Adipocyte (in vitro differentiated cells): ENCODE data around the gene SPEF1.

Source experiments
- DNase-seq: peaks from one replicate; pipeline ENCODE4 v3.0.0-alpha.2; 2015; ENCODE audit warnings: low read depth
- H3K27me3 ChIP-seq: replicated peaks from 2 replicates; pipeline ENCODE4 v1.7.0; 2013; ENCODE audit warnings: mild to moderate bottlenecking, low read length, moderate library complexity; ENCODE audit not compliant: control insufficient read depth, insufficient read depth
- H3K36me3 ChIP-seq: 2 replicates; pipeline ENCODE4 v1.7.0; 2013; ENCODE audit warnings: low read length, mild to moderate bottlenecking, moderate library complexity; ENCODE audit not compliant: control insufficient read depth, insufficient read depth, severe bottlenecking
- H3K4me1 ChIP-seq: 2 replicates; pipeline ENCODE4 v1.7.0; 2013; ENCODE audit warnings: mild to moderate bottlenecking, low read length, moderate library complexity; ENCODE audit not compliant: control insufficient read depth, insufficient read depth
- H3K4me3 ChIP-seq: 2 replicates; pipeline ENCODE4 v1.7.0; 2013; ENCODE audit warnings: mild to moderate bottlenecking, low read length, moderate library complexity
- H3K9ac ChIP-seq: 2 replicates; pipeline ENCODE4 v1.7.0; 2013; ENCODE audit warnings: mild to moderate bottlenecking, low read length, moderate library complexity
- H3K9me3 ChIP-seq: 2 replicates; pipeline ENCODE4 v1.7.0; 2013; ENCODE audit warnings: mild to moderate bottlenecking, low read length, moderate library complexity; ENCODE audit not compliant: control insufficient read depth

The SPEF1 gene

DNA sequence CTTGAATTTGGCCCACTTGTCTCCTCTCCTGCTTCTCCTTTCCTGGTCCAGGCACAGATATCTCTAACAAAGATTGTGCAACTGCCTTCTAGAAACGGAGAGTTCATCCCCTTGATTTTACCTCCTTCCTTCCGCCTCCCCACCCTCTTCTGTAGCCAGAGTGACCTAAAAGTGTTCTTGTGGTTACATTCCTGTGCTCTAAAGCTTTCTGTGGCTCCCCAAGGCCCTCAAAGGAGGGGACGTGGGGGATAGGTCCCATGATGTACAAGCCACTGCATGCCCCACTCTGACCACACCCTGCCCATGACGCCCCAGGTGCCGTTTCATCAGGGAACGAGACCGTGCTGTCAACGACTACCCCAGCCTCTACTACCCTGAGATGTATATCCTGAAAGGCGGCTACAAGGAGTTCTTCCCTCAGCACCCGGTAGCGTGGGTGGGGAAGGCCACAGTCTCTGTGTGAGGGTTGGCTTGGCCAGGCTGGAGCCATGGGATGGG, 23.1 kb upstream of the SPEF1 start:
- Histone ChIP-seq H3K4me3 (no peak overlapping the region), H3K4me1 (peaks cover 36% of the 10 kb centered on the region), H3K36me3 (peaks cover 38% of the 10 kb centered on the region), H3K9ac (no peak overlapping the region), H3K9me3 (no peaks in the 10 kb centered on the region), H3K27me3 (no peaks in the 10 kb centered on the region)
- no peak for DNase-seq

DNA sequence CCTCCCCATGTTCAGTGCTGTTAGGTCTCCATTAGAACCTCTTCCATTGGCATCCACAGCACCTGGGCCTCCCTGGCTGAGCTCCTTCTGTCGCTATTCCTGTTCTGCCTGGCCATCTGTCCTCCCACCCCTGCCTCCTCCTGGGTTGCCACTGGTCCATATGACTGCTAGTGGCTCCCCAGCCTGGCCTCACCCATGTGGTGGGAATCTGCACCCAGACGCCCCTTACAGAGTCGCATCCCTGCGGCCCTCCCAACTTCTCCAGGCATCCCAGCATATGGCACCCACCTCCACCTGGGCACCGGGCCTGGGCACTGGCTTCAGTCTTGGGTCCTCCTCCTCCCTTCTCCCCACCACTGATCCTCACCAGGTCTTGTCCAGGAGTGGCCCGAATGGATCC, 22.6 kb upstream of the SPEF1 start:
- peaks cover 40% of the 10 kb centered on the region for H3K36me3 ChIP-seq

DNA sequence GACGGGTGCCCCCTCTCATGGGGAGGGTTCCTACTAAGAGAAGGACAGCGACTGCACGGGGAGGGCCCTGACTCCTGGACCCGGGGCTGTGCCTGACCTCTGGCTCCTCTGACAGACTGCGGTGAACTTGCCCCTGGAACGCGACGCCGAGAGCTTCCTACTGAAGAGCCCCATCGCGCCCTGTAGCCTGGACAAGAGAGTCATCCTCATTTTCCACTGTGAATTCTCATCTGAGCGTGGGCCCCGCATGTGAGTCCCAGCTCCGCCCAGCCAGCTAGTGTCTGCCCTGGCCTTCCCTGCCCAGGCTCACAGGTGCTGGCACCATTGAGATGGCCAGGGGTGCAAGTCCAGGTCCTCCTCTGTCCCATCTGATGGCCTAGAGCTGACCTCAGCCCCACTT, 22.0 kb upstream of the SPEF1 start:
- H3K36me3 ChIP-seq: peaks cover 42% of the 10 kb centered on the region
- no peak overlapping the region for H3K4me3 ChIP-seq
- no peak overlapping the region for H3K9ac ChIP-seq
- no peak for DNase-seq
- H3K27me3 ChIP-seq: no peaks in the 10 kb centered on the region
- H3K9me3 ChIP-seq: no peaks in the 10 kb centered on the region
- peaks cover 34% of the 10 kb centered on the region for H3K4me1 ChIP-seq

More for the DNA sequence above, 22.6 kb upstream of the SPEF1 start:
- no peaks in the 10 kb centered on the region for H3K27me3 ChIP-seq
- H3K4me3 ChIP-seq: no peak overlapping the region
- DNase-seq: no peak
- H3K4me1 ChIP-seq: peaks cover 36% of the 10 kb centered on the region
- no peak overlapping the region for H3K9ac ChIP-seq
- H3K9me3 ChIP-seq: no peaks in the 10 kb centered on the region

DNA sequence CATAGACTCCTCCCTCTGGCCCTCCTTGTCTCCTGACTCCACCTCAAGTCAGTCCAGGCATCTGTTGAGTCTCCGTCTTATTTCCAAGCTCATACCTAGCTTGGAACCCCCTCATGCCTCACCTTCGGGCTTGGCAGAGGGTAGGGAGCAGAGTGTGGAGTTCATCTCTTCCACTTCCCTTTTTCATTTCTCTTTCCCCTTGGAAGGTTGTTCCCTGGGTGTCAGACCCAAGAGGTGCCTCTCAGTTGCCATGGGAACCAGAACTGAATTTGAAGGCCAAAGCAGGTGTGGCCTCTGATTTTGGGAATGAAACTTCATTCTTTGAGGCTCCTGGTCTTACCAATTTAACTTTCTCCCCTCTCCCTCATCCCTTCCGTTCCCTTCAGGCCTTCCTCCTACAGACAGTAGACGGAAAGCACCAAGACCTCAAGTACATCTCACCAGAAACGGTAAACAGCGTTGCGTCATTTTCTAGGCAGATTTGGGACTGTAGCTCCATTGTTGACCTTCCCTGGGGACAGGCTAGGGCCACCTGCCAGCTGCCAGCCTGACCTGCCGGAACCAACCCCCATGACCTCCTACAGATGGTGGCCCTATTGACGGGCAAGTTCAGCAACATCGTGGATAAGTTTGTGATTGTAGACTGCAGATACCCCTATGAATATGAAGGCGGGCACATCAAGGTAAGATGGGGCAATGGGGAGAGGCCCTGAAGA, 21.4 kb upstream of the SPEF1 start:
- H3K9me3 ChIP-seq: no peaks in the 10 kb centered on the region
- DNase-seq: no peak
- H3K9ac ChIP-seq: no peak overlapping the region
- peaks cover 34% of the 10 kb centered on the region for H3K4me1 ChIP-seq
- H3K36me3 ChIP-seq: peaks cover 42% of the 10 kb centered on the region
- no peaks in the 10 kb centered on the region for H3K27me3 ChIP-seq
- H3K4me3 ChIP-seq: no peak overlapping the region

DNA sequence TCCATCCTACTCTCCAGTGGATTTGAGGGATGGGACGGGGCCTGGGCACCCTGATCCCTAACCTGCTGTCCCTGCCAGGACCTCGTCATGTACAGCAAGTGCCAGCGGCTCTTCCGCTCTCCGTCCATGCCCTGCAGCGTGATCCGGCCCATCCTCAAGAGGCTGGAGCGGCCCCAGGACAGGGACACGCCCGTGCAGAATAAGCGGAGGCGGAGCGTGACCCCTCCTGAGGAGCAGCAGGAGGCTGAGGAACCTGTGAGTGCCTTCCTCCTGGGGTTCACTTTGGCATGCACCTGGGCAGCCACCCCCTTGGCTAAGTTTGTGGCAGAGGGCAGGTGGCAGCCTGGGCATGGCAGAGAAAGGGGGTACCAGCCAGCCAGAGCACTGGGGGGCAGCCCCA, 20.6 kb upstream of the SPEF1 start:
- Histone ChIP-seq H3K9me3 (no peaks in the 10 kb centered on the region), H3K4me3 (no peak overlapping the region), H3K36me3 (peaks cover 42% of the 10 kb centered on the region), H3K4me1 (peaks cover 34% of the 10 kb centered on the region), H3K27me3 (no peaks in the 10 kb centered on the region), H3K9ac (no peak overlapping the region)
- DNase-seq: no peak

DNA sequence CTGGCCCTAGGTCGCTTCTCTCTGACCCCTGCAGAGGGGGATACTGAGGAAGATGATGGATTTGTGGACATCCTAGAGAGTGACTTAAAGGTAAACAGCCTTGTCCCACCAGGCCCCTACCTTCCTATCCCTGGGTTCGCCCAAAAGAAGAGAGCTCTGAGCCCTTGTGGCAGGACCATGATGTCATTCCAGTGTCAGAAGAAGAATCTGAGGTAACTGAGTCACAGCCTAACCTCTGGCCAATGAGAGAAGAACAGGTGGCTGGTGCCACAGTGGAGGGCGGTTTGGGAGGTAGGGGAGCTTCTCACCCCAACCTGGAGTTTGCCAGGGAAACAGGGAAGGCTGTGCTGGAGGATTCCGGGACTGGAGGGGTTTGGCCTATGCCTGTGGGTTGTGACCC, 20.1 kb upstream of the SPEF1 start:
- Histone ChIP-seq H3K36me3 (peaks cover 42% of the 10 kb centered on the region), H3K4me3 (no peak overlapping the region), H3K27me3 (no peaks in the 10 kb centered on the region), H3K4me1 (peaks cover 36% of the 10 kb centered on the region), H3K9me3 (no peaks in the 10 kb centered on the region), H3K9ac (no peak overlapping the region)
- DNase-seq: no peak

DNA sequence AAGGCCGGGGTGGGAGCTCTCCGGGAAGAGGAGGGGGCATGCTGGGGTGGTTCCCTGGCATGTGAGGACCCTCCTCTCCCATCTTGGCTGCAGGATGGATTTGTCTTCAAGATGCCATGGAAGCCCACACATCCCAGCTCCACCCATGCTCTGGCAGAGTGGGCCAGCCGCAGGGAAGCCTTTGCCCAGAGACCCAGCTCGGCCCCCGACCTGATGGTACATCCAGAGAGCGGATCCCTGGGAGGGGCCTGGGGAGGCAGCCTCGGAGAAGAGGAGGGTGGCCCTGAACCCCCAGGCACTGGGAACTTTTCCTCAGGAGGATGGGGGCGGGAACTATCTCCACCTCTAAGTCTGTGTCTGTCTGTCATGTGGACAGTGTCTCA, 19.6 kb upstream of the SPEF1 start:
- H3K4me3 ChIP-seq: no peak overlapping the region
- H3K27me3 ChIP-seq: no peaks in the 10 kb centered on the region
- H3K9ac ChIP-seq: no peak overlapping the region
- peaks cover 31% of the 10 kb centered on the region for H3K4me1 ChIP-seq
- H3K36me3 ChIP-seq: peaks cover 42% of the 10 kb centered on the region
- H3K9me3 ChIP-seq: no peaks in the 10 kb centered on the region
- DNase-seq: no peak

DNA sequence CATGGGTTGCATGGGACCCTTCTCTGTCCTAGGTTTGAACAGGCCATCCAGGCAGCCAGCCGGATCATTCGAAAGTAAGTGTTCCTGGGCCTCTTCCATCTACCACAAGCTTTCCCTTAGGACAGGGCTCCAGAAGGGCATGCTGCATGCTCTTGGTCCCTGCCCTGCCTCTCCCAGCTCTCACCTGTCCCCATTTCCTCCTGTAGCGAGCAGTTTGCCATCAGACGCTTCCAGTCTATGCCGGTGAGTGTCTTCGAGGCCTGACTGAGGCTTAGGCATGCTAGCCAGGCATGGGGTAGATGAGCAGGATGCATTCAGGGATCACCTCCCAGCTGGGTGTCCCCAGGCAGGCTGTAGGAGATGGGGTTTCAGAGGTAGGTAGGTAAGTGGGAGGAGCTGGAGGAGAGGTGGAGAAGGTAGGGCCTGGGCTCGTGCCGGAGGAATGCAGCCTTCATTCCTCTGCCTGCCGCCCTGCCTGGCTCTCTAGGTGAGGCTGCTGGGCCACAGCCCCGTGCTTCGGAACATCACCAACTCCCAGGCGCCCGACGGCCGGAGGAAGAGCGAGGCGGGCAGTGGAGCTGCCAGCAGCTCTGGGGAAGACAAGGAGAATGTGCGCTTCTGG, 19.1 kb upstream of the SPEF1 start:
- DNase-seq: no peak

DNA sequence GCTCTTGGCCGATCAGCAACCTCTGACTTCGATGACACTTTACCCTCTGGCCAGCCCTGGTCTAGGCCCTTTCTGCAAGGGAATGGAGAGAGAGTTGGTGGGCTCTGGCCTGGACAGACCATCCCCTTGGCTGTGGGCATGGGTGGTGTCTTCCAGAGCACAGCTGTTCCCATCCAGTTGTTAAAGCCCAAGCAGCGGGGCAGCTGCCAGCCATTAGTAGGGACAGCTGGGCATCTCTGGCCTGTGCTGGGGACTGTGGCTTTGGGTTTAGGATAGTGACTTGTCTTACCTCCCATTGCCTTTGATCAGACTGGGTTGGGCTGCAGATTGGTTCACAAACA, 17.6 kb upstream of the SPEF1 start:
- peaks cover 42% of the 10 kb centered on the region for H3K36me3 ChIP-seq
- DNase-seq: no peak
- H3K9me3 ChIP-seq: no peaks in the 10 kb centered on the region
- no peak overlapping the region for H3K9ac ChIP-seq
- no peak overlapping the region for H3K4me3 ChIP-seq
- peaks cover 21% of the 10 kb centered on the region for H3K4me1 ChIP-seq
- H3K27me3 ChIP-seq: no peaks in the 10 kb centered on the region

More for the DNA sequence above, 19.1 kb upstream of the SPEF1 start:
- Histone ChIP-seq H3K4me3 (no peak overlapping the region), H3K27me3 (no peaks in the 10 kb centered on the region), H3K36me3 (peaks cover 42% of the 10 kb centered on the region), H3K4me1 (peaks cover 26% of the 10 kb centered on the region), H3K9ac (no peak overlapping the region), H3K9me3 (no peaks in the 10 kb centered on the region)

DNA sequence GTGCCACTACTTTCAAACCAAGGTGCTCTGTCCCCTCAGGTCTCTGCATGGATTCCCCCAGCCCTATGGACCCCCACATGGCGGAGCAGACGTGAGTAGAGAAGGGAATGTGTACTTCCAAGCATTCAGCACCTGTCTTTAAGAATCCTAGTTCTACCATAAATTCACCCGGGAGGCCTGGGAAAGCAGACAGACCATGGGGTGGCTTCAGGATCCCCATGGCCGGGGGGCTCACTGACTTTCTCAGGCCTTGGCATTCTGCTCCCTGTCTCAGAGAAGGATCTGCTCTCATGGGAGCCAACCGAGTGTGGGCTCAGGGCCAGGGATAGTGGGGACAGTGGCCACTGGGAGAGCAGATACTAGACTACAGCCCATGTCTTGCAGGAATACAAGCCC, 17.1 kb upstream of the SPEF1 start:
- H3K9ac ChIP-seq: peak overlapping the region; percentile 86
- no peaks in the 10 kb centered on the region for H3K27me3 ChIP-seq
- no peaks in the 10 kb centered on the region for H3K9me3 ChIP-seq
- H3K4me1 ChIP-seq: peaks cover 21% of the 10 kb centered on the region
- peaks cover 37% of the 10 kb centered on the region for H3K36me3 ChIP-seq
- DNase-seq: no peak
- peak overlapping the region; percentile 94 for H3K4me3 ChIP-seq

DNA sequence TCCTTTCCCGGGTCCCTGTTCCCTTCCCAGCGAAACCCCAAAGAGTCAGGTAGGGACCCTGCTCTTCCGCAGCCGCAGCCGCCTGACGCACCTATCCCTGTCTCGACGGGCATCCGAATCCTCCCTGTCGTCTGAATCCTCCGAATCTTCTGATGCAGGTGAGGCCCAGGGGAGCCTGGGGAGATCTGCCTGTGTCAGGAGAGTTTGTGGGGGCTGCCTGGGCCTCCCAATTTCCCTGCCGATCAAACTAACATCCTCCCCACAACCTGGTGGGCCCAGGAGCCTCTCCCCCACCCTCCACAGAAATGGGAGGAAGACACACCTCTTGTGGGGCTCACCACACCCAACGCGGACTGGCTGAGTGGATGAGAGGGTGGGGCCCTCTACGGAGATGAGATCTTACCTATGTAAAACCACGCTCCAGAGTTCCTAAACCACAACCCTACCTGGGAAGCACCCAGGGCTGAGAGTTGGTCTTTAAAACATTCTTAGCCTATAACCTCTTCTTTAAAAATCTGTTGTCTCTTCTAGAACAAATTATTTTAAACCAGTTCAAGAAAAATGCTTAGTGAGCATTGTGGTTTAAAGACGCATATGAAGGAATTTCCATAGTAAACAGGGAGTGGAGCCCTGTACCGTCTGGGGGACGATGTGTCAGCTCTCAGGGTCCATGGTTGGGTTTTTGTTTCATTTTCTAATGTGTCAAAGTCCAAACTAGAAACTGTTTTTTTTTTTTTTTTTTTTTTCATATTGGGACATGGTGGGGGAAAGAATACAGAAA, 16.5 kb upstream of the SPEF1 start:
- H3K27me3 ChIP-seq: no peaks in the 10 kb centered on the region
- H3K4me1 ChIP-seq: peaks cover 21% of the 10 kb centered on the region
- peak overlapping the region; percentile 86 for H3K9ac ChIP-seq
- no peak for DNase-seq
- H3K9me3 ChIP-seq: no peaks in the 10 kb centered on the region
- H3K36me3 ChIP-seq: peaks cover 31% of the 10 kb centered on the region
- H3K4me3 ChIP-seq: peak overlapping the region; percentile 94
